GM23248 (cell line): ENCODE results near the gene PTPRT. TPM values are rescaled to one million over a fixed set of nuclear protein-coding genes. Genes with fewer than 3 reads are reported as not detected.

Source experiments
- DNase-seq: peaks from one replicate; pipeline ENCODE4 v3.0.0-alpha.2; 2015
- H2AFZ ChIP-seq: fragments of 200-600 bp; sonication (generic); 2 replicates; pipeline ENCODE4 v1.6.1; 2016; ENCODE audit warnings: antibody characterized with exemption
- H3F3A ChIP-seq: fragments of 200-600 bp; sonication (generic); 2 replicates; pipeline ENCODE4 v1.6.1; 2016; ENCODE audit warnings: mild to moderate bottlenecking, antibody characterized with exemption, mixed run types; ENCODE audit not compliant: insufficient read depth
- H3K27ac ChIP-seq: fragments of 200-600 bp; sonication (generic); 2 replicates; pipeline ENCODE4 v1.5.1; 2016; ENCODE audit warnings: mild to moderate bottlenecking
- H3K27me3 ChIP-seq: fragments of 200-600 bp; sonication (generic); replicated peaks from 2 replicates; pipeline ENCODE4 v1.6.1; 2016; ENCODE audit warnings: mild to moderate bottlenecking; ENCODE audit not compliant: insufficient read depth
- H3K36me3 ChIP-seq: fragments of 200-600 bp; sonication (generic); 2 replicates; pipeline ENCODE4 v1.6.1; 2016; ENCODE audit warnings: low read depth, mild to moderate bottlenecking
- H3K4me1 ChIP-seq: fragments of 200-600 bp; sonication (generic); 2 replicates; pipeline ENCODE4 v1.6.1; 2016; ENCODE audit warnings: mild to moderate bottlenecking; ENCODE audit not compliant: insufficient read depth
- H3K4me2 ChIP-seq: fragments of 200-600 bp; sonication (generic); one replicate; pipeline ENCODE4 v1.6.1; 2016; ENCODE audit warnings: mild to moderate bottlenecking; ENCODE audit not compliant: unreplicated experiment
- H3K4me3 ChIP-seq: fragments of 200-600 bp; sonication (generic); 2 replicates; pipeline ENCODE4 v1.5.1; 2016; ENCODE audit warnings: mild to moderate bottlenecking
- H3K79me2 ChIP-seq: fragments of 200-600 bp; sonication (generic); 2 replicates; pipeline ENCODE4 v1.6.1; 2016; ENCODE audit warnings: mild to moderate bottlenecking; ENCODE audit not compliant: insufficient read depth
- H3K9ac ChIP-seq: fragments of 200-600 bp; sonication (generic); 2 replicates; pipeline ENCODE4 v1.6.1; 2016; ENCODE audit warnings: mild to moderate bottlenecking
- H3K9me2 ChIP-seq: fragments of 200-600 bp; sonication (generic); 2 replicates; pipeline ENCODE4 v1.6.1; 2016; ENCODE audit warnings: mixed run types, mild to moderate bottlenecking, moderate library complexity; ENCODE audit not compliant: insufficient read depth
- H3K9me3 ChIP-seq: fragments of 200-600 bp; sonication (generic); one replicate; pipeline ENCODE4 v1.6.1; 2017; ENCODE audit warnings: low read depth
- H4K20me1 ChIP-seq: fragments of 200-600 bp; sonication (generic); 2 replicates; pipeline ENCODE4 v1.6.0; 2016; ENCODE audit not compliant: insufficient read depth
- EZH2 ChIP-seq: fragments of 200-600 bp; sonication (generic); IDR thresholded peaks from 2 replicates; pipeline ENCODE4 v1.6.1; 2018; ENCODE audit warnings: antibody characterized with exemption, mild to moderate bottlenecking; ENCODE audit not compliant: insufficient read depth, poor library complexity, severe bottlenecking
- EZH2phosphoT487 ChIP-seq: fragments of 200-600 bp; sonication (generic); IDR thresholded peaks from 2 replicates; pipeline ENCODE4 v1.6.1; 2018; ENCODE audit warnings: antibody characterized with exemption, moderate library complexity, mild to moderate bottlenecking, low read depth; ENCODE audit not compliant: insufficient read depth
- WGBS, 2 experiments: methylation state at CpG; one replicate each; pipeline ENCODE4 v1.1.6; 2015 to 2017; ENCODE audit warnings: low lambda C conversion rate in 2 of 2, low coverage in 1 of 2; ENCODE audit errors: missing lambda C conversion rate in 2 of 2; 5-methylcytosine and 5-hydroxymethylcytosine counted together
- in situ Hi-C: fragments of 300-500 bp; cut with MboI; formaldehyde crosslinking; loops from 2 replicates; pipeline ENCODE4 v1.15.0; 2020
- polyA plus RNA-seq: library from polyadenylated mRNA; unstranded; fragments of >200 nt; fragmentation: Nextera tagmentation; extraction: Ambion mirVana; gene quantifications from 2 replicates; pipeline ENCODE4 v1.2.1, GENCODE V29; 2016
- total RNA-seq: library from RNA; depleted of rRNA; stranded (reverse); fragments of >200 nt; shearing (Covaris generic); gene quantifications from 2 replicates; pipeline ENCODE4 v1.2.3, GENCODE V29; 2014

Gene PTPRT
- total and polyA plus RNA-seq, 2 experiments from 2014 or later: not detected

DNA sequence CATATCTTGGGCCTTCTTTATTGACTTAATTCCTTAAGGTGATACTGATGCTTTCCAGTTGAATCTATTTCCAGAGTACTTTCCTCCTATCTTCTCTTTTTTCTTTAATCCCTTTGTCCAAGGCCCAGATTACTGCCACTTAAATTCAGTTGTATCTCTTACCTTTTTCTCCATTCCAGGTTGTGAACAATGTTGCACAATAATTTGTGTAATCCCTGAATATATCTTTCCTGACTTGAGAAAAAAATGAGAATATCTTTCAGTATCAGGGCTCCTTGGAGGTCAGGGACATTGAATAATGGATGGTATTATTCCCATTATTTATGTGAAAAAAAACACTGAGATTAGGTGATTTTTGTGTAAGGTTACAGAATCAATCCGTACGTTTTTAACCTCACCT lies 683.3 kb downstream of the PTPRT start:
- Histone ChIP-seq H3K9ac (no peak overlapping the region), H3K9me2 (no peaks in the 10 kb centered on the region), H3K27me3 (no peaks in the 10 kb centered on the region), H3F3A (no peaks in the 10 kb centered on the region), H4K20me1 (no peaks in the 10 kb centered on the region), H3K4me1 (no peaks in the 10 kb centered on the region), H3K4me3 (no peak overlapping the region), H3K36me3 (no peaks in the 10 kb centered on the region), H2AFZ (no peak overlapping the region), H3K27ac (no peak overlapping the region), H3K4me2 (no peak overlapping the region), H3K9me3 (no peaks in the 10 kb centered on the region), H3K79me2 (no peaks in the 10 kb centered on the region)
- in situ Hi-C loops: no loop called here
- 37 to 40% methylated on average over 2 of the region's 2 CpGs for WGBS, 2 experiments
- DNase-seq: no peak
- no peak for TF ChIP-seq EZH2phosphoT487

- Histone ChIP-seq H3K27me3 (no peaks in the 10 kb centered on the region), H3K79me2 (no peaks in the 10 kb centered on the region), H4K20me1 (no peaks in the 10 kb centered on the region), H2AFZ (no peak overlapping the region), H3K36me3 (no peaks in the 10 kb centered on the region), H3K9me2 (no peaks in the 10 kb centered on the region), H3K4me3 (no peak overlapping the region), H3K27ac (no peak overlapping the region), H3K4me2 (no peak overlapping the region), H3K9ac (no peak overlapping the region), H3K9me3 (no peaks in the 10 kb centered on the region), H3F3A (no peaks in the 10 kb centered on the region), H3K4me1 (no peaks in the 10 kb centered on the region)
- no peak for DNase-seq
- in situ Hi-C loops: no loop called here
- TF ChIP-seq EZH2: no peak
- TF ChIP-seq EZH2phosphoT487: no peak
These were observed 687.1 kb downstream of the PTPRT start for GRCh38 chr20:42502591-42502990.

- Histone ChIP-seq H3K9ac (no peak overlapping the region), H3K79me2 (no peaks in the 10 kb centered on the region), H3K36me3 (no peaks in the 10 kb centered on the region), H3K4me3 (no peak overlapping the region), H3K27me3 (no peaks in the 10 kb centered on the region), H3K27ac (no peak overlapping the region), H4K20me1 (no peaks in the 10 kb centered on the region), H3K4me1 (no peaks in the 10 kb centered on the region), H3F3A (no peaks in the 10 kb centered on the region), H3K9me3 (no peaks in the 10 kb centered on the region), H3K4me2 (no peak overlapping the region), H3K9me2 (no peaks in the 10 kb centered on the region), H2AFZ (no peak overlapping the region)
- DNase-seq: no peak
- in situ Hi-C loops: no loop called here
- TF ChIP-seq EZH2phosphoT487: no peak
- no peak for TF ChIP-seq EZH2
- WGBS, 2 experiments: 2% methylated on average over 5 of the region's 5 CpGs
These were observed 693.1 kb downstream of the PTPRT start for GRCh38 chr20:42496595-42496994.

DNA sequence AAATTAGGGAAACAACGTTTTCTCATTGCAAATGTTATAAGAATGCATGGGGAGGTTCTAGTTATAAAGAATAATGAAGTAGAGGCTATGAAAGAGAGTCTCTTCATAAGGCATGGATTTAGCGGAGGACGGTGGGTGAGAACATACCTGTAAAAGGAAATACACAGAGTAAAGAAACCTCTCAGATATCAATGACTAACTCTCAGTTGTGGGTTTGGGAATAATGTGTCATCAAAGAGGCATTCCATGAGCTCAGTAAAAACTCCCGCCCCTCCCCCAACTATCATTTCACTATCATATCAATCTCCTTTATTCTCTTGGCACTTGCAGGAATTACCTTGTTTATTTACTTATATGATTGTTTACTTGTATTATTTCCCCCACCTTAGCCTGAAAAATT lies 695.4 kb downstream of the PTPRT start:
- Histone ChIP-seq H3K4me1 (no peaks in the 10 kb centered on the region), H2AFZ (no peak overlapping the region), H3K79me2 (no peaks in the 10 kb centered on the region), H3K27ac (no peak overlapping the region), H3K4me2 (no peak overlapping the region), H3F3A (no peaks in the 10 kb centered on the region), H3K27me3 (no peaks in the 10 kb centered on the region), H3K9ac (no peak overlapping the region), H3K9me3 (no peaks in the 10 kb centered on the region), H3K9me2 (no peaks in the 10 kb centered on the region), H3K4me3 (no peak overlapping the region), H3K36me3 (no peaks in the 10 kb centered on the region), H4K20me1 (no peaks in the 10 kb centered on the region)
- TF ChIP-seq EZH2phosphoT487 (no peak), EZH2 (no peak)
- in situ Hi-C loops: no loop called here
- 50 to 54% methylated on average over 4 of the region's 4 CpGs for WGBS, 2 experiments
- DNase-seq: no peak

GRCh38 chr20:42493001-42493400 lies 696.7 kb downstream of the PTPRT start:
- no peaks in the 10 kb centered on the region for H3K79me2 ChIP-seq
- H3K4me1 ChIP-seq: no peaks in the 10 kb centered on the region
- no peaks in the 10 kb centered on the region for H3K9me2 ChIP-seq
- H3K4me2 ChIP-seq: no peak overlapping the region
- no peak overlapping the region for H3K27ac ChIP-seq
- H3K9ac ChIP-seq: no peak overlapping the region
- in situ Hi-C loops: no loop called here
- H3K4me3 ChIP-seq: no peak overlapping the region
- H2AFZ ChIP-seq: no peak overlapping the region
- TF ChIP-seq EZH2phosphoT487: no peak
- no peak for TF ChIP-seq EZH2
- H3K9me3 ChIP-seq: no peaks in the 10 kb centered on the region
- H3F3A ChIP-seq: no peaks in the 10 kb centered on the region
- no peaks in the 10 kb centered on the region for H3K27me3 ChIP-seq
- no peak for DNase-seq
- no peaks in the 10 kb centered on the region for H4K20me1 ChIP-seq
- no peaks in the 10 kb centered on the region for H3K36me3 ChIP-seq
